ENCODE data around the gene UBASH3B.

DNA sequence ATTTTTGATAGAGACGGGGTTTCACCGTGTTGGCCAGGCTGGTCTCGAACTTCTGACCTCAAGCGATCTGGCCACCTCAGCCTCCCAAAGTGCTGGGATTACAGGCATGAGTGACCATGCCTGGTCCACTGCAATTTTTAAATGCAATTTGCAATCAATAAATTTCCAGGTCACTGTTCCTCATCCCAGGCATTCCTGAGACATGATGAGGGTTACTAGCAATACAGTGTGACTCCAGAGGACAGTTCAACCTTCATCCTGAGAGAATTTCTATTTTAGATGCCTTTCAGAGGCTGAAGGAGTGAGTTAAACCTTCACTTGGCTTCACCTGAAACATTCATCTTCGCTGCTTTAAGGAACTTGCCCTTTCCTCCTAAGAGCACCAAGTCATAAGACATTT, 9.7 kb upstream of the UBASH3B start:
- TF ChIP-seq NFIC (IDR thresholded peaks at IDR 0.05), result no peak
- TF ChIP-seq, protein P1, sequence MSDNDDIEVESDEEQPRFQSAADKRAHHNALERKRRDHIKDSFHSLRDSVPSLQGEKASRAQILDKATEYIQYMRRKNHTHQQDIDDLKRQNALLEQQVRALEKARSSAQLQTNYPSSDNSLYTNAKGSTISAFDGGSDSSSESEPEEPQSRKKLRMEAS (IDR thresholded peaks at IDR 0.05), result no peak
- no peak for TF ChIP-seq YY1 (IDR thresholded peaks at IDR 0.05; ENCODE audit: low read depth)
- no peak for TF ChIP-seq CREB1 (IDR thresholded peaks at IDR 0.05; ENCODE audit: low read depth)
- no peak for TF ChIP-seq RAD21 (IDR thresholded peaks at IDR 0.05; ENCODE audit: low read depth)
- TF ChIP-seq FOXM1 (IDR thresholded peaks at IDR 0.05; ENCODE audit: borderline replicate concordance, low read depth), result no peak
- TF ChIP-seq CEBPB (IDR thresholded peaks at IDR 0.05), result no peak
- TF ChIP-seq TAF1 (IDR thresholded peaks at IDR 0.05; ENCODE audit: low read depth), result no peak
